Measurements from ENCODE around the gene SLIT3.

- TF ChIP-seq, protein P1, sequence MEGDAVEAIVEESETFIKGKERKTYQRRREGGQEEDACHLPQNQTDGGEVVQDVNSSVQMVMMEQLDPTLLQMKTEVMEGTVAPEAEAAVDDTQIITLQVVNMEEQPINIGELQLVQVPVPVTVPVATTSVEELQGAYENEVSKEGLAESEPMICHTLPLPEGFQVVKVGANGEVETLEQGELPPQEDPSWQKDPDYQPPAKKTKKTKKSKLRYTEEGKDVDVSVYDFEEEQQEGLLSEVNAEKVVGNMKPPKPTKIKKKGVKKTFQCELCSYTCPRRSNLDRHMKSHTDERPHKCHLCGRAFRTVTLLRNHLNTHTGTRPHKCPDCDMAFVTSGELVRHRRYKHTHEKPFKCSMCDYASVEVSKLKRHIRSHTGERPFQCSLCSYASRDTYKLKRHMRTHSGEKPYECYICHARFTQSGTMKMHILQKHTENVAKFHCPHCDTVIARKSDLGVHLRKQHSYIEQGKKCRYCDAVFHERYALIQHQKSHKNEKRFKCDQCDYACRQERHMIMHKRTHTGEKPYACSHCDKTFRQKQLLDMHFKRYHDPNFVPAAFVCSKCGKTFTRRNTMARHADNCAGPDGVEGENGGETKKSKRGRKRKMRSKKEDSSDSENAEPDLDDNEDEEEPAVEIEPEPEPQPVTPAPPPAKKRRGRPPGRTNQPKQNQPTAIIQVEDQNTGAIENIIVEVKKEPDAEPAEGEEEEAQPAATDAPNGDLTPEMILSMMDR (conservative IDR thresholded peaks at IDR 0.05): no peak
- no peak for TF ChIP-seq EZH2 (IDR thresholded peaks at IDR 0.05; ENCODE audit: low read depth)
Observed at GRCh38 chr5:168833936-168834335, 467.0 kb downstream of the SLIT3 start.

Data from PC-9 (cell line).